Measurements from ENCODE around the gene GLIS1. TPM values are rescaled to one million over a fixed set of nuclear protein-coding genes. Genes with fewer than 3 reads are reported as not detected.

GLIS1 gene
- total and polyA plus RNA-seq, 5 donors from 2014 or later = not detected

DNA sequence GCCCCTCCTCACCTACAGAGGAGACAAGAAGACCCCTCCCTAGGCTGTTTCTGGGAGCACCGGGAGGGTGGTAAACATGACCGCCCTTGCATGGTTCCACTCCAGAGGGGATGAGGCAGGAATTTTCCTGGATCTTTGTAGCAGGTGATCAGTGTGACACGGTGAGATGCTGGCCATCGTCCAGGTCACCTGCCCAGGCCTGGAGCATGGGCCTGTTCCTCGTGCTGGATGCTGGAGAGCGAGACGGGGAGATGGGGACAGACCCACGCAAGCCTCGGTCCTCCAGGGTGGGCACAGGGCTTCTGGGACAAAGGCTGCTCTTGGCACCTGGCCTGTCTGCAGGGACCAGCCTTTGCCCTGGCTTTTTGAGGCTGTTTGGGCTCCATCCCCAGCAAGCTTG is 233.6 kb downstream of the GLIS1 start:
- Histone ChIP-seq H3K4me3 (ENCODE audit: low read depth, low read length) (no peak overlapping the region), H3K36me3 (ENCODE audit: control insufficient read depth, insufficient read depth, low read length) (no peaks in the 10 kb centered on the region), H3K4me1 (ENCODE audit: control insufficient read depth, insufficient read depth, low read length, poor library complexity, severe bottlenecking) (no peaks in the 10 kb centered on the region), H3K27me3 (ENCODE audit: control insufficient read depth, insufficient read depth, low read length) (no peaks in the 10 kb centered on the region), H3K27ac (ENCODE audit: insufficient read depth, low read length, poor library complexity, severe bottlenecking) (no peak overlapping the region), H3K9me3 (ENCODE audit: control insufficient read depth in 2 of 2, low read length in 2 of 2) (no peaks in the 10 kb centered on the region)
- DNase-seq (no peak), ATAC-seq (ENCODE audit: low read depth in 2 of 2) (no peak)
- no peaks in the 10 kb centered on the region for H3K9me3 Mint-ChIP-seq
- no peaks in the 10 kb centered on the region for H3K27me3 Mint-ChIP-seq
- no peak overlapping the region for H3K27ac Mint-ChIP-seq
- no peaks in the 10 kb centered on the region for H3K36me3 Mint-ChIP-seq
- H3K4me3 Mint-ChIP-seq = no peak overlapping the region
- H3K4me1 Mint-ChIP-seq = no peaks in the 10 kb centered on the region

DNA sequence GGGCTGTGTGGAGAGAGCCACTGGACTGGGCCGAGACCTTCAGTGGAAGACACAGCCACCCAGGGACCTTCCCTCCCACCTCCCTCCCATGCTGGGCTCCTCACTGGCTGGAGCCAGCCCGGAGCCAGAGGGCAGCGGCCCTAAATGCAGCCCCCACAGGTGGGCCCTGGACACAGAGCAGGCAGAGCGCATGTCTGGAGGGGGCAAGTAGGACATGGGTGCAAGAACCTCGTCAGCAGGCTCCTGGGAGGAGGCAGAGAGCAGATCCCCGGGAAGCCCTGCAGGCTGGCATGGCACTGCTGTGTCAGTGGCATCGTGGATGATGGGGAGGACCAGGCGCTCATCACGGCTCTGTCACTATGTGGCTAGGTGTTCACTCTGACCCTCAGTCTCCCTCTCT is 234.1 kb downstream of the GLIS1 start:
- DNase-seq = no peak
- ATAC-seq (ENCODE audit: low read depth in 2 of 2) = no peak
- H3K36me3 Mint-ChIP-seq = no peaks in the 10 kb centered on the region
- H3K4me1 ChIP-seq (ENCODE audit: control insufficient read depth, insufficient read depth, low read length, poor library complexity, severe bottlenecking) = no peaks in the 10 kb centered on the region
- no peak overlapping the region for H3K27ac ChIP-seq (ENCODE audit: insufficient read depth, low read length, poor library complexity, severe bottlenecking)
- H3K4me1 Mint-ChIP-seq = no peaks in the 10 kb centered on the region
- H3K9me3 ChIP-seq (ENCODE audit: control insufficient read depth in 2 of 2, low read length in 2 of 2) = no peaks in the 10 kb centered on the region
- H3K36me3 ChIP-seq (ENCODE audit: control insufficient read depth, insufficient read depth, low read length) = no peaks in the 10 kb centered on the region
- no peak overlapping the region for H3K4me3 Mint-ChIP-seq
- no peaks in the 10 kb centered on the region for H3K27me3 ChIP-seq (ENCODE audit: control insufficient read depth, insufficient read depth, low read length)
- no peak overlapping the region for H3K27ac Mint-ChIP-seq
- H3K9me3 Mint-ChIP-seq = no peaks in the 10 kb centered on the region
- no peak overlapping the region for H3K4me3 ChIP-seq (ENCODE audit: low read depth, low read length)
- H3K27me3 Mint-ChIP-seq = no peaks in the 10 kb centered on the region

DNA sequence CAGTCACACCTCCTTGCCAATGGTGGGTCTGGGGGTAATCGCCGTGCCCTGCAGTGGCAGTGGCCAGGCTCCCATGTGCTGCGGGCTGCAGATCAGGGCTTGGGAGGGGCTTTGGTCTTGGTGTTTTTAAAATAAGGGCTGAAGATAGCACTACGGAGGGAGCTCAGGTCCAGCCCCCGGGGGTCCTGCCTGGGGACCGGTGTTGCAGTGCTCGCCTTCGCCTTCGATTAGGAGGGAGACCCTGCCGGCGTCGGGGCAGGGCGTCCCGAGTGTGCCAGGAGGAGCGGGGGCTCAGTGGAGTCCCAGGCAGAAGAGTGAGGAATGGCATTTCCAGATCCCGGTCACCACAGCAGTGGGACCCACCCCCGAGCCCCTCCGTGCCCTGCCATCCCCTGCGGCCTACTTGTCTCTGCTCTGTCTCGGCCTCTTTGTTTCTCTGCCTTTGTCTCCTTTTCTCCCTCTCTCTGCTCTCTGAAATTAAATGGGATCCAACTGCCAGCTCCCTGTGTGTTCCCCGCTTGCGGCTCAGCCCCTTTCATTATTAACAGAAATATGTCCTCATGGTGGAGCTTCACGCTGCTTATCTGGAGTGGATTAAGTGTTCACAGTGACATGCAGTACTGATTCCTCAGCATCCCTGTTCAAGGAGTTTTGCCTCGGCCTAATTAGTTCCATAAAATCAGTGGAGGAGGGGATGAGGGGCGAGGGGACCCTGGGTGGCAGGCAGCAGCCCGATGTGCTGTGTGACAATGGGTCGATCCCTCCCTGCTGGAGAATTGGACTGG is 235.3 kb downstream of the GLIS1 start:
- no peak overlapping the region for H3K4me3 ChIP-seq (ENCODE audit: low read depth, low read length)
- no peak for DNase-seq
- no peaks in the 10 kb centered on the region for H3K36me3 Mint-ChIP-seq
- no peaks in the 10 kb centered on the region for H3K4me1 Mint-ChIP-seq
- no peak overlapping the region for H3K4me3 Mint-ChIP-seq
- H3K27me3 ChIP-seq (ENCODE audit: control insufficient read depth, insufficient read depth, low read length) = no peaks in the 10 kb centered on the region
- no peak overlapping the region for H3K27ac ChIP-seq (ENCODE audit: insufficient read depth, low read length, poor library complexity, severe bottlenecking)
- H3K27ac Mint-ChIP-seq = no peak overlapping the region
- no peaks in the 10 kb centered on the region for H3K4me1 ChIP-seq (ENCODE audit: control insufficient read depth, insufficient read depth, low read length, poor library complexity, severe bottlenecking)
- H3K36me3 ChIP-seq (ENCODE audit: control insufficient read depth, insufficient read depth, low read length) = no peaks in the 10 kb centered on the region
- H3K9me3 ChIP-seq (ENCODE audit: control insufficient read depth in 2 of 2, low read length in 2 of 2) = no peaks in the 10 kb centered on the region
- no peaks in the 10 kb centered on the region for H3K27me3 Mint-ChIP-seq
- ATAC-seq (ENCODE audit: low read depth in 2 of 2) = no peak
- H3K9me3 Mint-ChIP-seq = no peaks in the 10 kb centered on the region

DNA sequence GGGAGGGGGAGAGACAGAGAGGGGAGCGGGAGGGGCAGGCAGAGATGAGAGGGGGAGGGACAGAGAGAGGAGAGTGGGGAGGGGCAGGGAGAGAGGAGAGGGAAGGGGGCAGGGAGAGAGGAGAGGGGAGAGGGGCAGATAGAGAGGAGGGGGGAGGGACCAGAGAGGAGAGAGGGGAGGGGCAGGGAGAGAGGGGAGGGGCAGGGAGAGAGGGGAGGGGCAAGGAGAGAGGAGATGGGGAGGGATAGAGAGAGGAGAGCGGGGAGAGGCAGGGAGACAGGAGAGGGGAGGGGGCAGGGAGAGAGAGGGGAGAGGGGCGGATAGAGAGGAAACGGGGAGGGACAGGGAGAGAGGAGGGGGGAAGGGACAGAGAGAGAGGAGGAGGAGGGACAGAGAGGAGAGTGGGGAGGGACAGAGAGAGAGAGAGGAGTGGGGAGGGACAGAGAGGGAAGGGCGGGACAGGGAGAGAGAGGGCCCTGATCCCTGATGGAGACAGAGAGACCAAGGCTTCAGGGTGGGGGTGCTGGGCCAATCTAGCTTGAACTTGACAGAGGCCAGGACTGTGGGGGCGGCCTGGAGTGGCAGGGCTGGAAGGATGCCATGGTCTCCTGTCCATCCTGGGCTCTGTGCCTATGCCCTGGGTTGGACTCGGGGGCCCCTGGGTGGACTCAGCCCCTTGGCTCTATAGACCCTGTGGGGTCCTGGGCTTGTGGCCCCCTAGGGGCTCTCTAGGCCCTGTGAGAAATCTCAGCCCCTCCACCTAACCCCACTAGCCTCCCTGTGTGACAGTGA is 236.1 kb downstream of the GLIS1 start:
- H3K9me3 Mint-ChIP-seq = no peaks in the 10 kb centered on the region
- no peaks in the 10 kb centered on the region for H3K27me3 Mint-ChIP-seq
- H3K36me3 ChIP-seq (ENCODE audit: control insufficient read depth, insufficient read depth, low read length) = no peaks in the 10 kb centered on the region
- H3K4me1 ChIP-seq (ENCODE audit: control insufficient read depth, insufficient read depth, low read length, poor library complexity, severe bottlenecking) = no peaks in the 10 kb centered on the region
- DNase-seq = no peak
- no peaks in the 10 kb centered on the region for H3K4me1 Mint-ChIP-seq
- no peak overlapping the region for H3K27ac Mint-ChIP-seq
- no peak overlapping the region for H3K4me3 Mint-ChIP-seq
- no peak for ATAC-seq (ENCODE audit: low read depth in 2 of 2)
- H3K4me3 ChIP-seq (ENCODE audit: low read depth, low read length) = no peak overlapping the region
- H3K36me3 Mint-ChIP-seq = no peaks in the 10 kb centered on the region
- H3K27me3 ChIP-seq (ENCODE audit: control insufficient read depth, insufficient read depth, low read length) = no peaks in the 10 kb centered on the region
- H3K9me3 ChIP-seq (ENCODE audit: control insufficient read depth in 2 of 2, low read length in 2 of 2) = no peaks in the 10 kb centered on the region
- no peak overlapping the region for H3K27ac ChIP-seq (ENCODE audit: insufficient read depth, low read length, poor library complexity, severe bottlenecking)

DNA sequence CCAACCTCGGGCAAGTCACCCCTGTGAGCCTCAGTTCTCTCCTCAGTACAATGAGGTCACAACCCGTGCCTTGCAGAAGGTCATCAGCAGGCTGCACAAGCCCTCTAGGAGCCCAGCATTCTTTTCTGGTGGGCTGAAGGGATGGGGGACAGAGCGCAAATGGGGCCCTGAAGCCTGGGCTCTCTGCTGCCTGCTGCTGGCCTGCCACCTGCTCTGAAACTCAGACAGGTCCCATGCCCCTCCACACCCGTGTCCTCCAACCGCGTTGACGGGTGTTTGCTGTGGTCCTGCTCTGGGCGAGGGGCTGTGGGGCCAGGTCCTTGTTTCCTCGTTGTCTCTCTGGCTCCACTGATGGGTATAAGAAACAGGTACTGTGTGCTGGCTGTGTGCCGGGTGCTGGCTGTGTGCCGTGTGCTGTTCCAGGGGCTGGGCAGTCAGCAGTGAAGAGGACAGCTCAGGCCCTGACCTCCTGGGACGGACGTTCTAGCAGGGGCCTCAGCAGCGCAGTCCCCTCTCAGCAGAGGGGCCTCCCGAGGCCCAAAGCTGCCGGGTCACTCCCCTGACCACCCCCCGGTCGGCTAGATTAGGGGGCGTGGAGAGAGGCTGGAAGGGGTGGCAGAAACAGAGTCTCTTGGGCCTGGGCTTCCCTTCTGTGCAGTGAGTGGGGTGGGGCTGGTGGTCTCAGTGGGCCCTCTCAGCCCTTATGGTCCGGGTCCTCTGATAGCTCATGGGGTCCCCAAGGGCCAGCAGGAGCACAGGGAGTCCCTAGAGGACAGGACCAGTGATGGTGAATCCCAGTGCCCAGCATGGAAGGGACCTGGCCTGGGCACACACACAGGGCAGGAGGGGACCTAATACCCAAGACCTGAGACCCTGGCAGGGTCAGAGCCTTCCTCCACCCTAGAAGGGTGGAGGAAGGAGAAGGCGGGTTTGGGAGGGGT is 237.6 kb downstream of the GLIS1 start:
- H3K4me1 ChIP-seq (ENCODE audit: control insufficient read depth, insufficient read depth, low read length, poor library complexity, severe bottlenecking) = no peaks in the 10 kb centered on the region
- no peak overlapping the region for H3K4me3 ChIP-seq (ENCODE audit: low read depth, low read length)
- no peak overlapping the region for H3K4me3 Mint-ChIP-seq
- H3K36me3 ChIP-seq (ENCODE audit: control insufficient read depth, insufficient read depth, low read length) = no peaks in the 10 kb centered on the region
- ATAC-seq (ENCODE audit: low read depth in 2 of 2) (no peak), DNase-seq (no peak)
- no peak overlapping the region for H3K27ac Mint-ChIP-seq
- H3K27me3 Mint-ChIP-seq = no peaks in the 10 kb centered on the region
- no peaks in the 10 kb centered on the region for H3K9me3 Mint-ChIP-seq
- no peaks in the 10 kb centered on the region for H3K27me3 ChIP-seq (ENCODE audit: control insufficient read depth, insufficient read depth, low read length)
- H3K4me1 Mint-ChIP-seq = no peaks in the 10 kb centered on the region
- H3K27ac ChIP-seq (ENCODE audit: insufficient read depth, low read length, poor library complexity, severe bottlenecking) = no peak overlapping the region
- H3K9me3 ChIP-seq (ENCODE audit: control insufficient read depth in 2 of 2, low read length in 2 of 2) = no peaks in the 10 kb centered on the region
- H3K36me3 Mint-ChIP-seq = no peaks in the 10 kb centered on the region

DNA sequence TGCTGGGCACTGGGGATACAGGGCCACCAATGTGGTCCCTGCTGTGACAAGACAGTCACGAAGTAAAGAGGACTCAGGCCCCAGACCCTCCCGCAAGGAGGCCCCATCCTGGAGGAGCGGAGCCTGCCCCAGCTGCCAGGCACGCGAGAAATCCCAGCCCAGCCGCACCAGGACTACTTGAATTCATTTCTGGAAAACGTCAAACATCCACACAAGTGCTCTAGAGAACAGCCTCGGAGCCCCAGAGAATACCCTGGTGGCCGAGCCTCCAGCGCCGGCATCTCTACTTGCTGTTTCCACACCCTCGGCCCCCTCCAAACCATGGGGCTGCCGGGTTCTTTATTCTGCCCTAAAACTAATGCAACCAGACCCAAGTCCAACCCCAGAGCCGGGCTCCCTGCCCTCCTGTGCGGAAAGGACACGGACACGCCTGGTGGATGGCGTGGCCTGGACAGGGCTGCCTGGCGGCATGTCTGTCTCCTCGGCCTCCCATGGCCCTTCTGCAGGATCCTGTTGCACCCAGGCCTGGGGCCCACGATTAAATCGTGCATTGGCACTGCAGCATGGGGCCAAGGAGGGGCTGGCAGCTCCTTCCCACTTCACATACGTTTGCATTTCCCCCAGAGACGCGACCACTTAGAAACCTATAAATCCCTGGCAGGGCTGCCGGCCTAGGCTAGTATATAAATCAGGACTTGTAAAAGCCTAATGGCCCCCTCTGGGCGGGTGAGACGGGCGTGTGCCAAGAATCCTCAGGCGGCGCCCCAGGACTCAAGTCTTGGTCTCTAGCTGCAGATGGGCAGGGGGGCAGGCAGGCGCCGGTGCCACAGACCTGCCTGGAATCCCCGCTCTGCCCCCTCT is 238.5 kb downstream of the GLIS1 start:
- no peaks in the 10 kb centered on the region for H3K27me3 Mint-ChIP-seq
- H3K4me1 Mint-ChIP-seq = no peaks in the 10 kb centered on the region
- H3K9me3 Mint-ChIP-seq = no peaks in the 10 kb centered on the region
- Histone ChIP-seq H3K36me3 (ENCODE audit: control insufficient read depth, insufficient read depth, low read length) (no peaks in the 10 kb centered on the region), H3K4me3 (ENCODE audit: low read depth, low read length) (no peak overlapping the region), H3K27me3 (ENCODE audit: control insufficient read depth, insufficient read depth, low read length) (no peaks in the 10 kb centered on the region), H3K9me3 (ENCODE audit: control insufficient read depth in 2 of 2, low read length in 2 of 2) (no peaks in the 10 kb centered on the region), H3K4me1 (ENCODE audit: control insufficient read depth, insufficient read depth, low read length, poor library complexity, severe bottlenecking) (no peaks in the 10 kb centered on the region), H3K27ac (ENCODE audit: insufficient read depth, low read length, poor library complexity, severe bottlenecking) (no peak overlapping the region)
- H3K27ac Mint-ChIP-seq = no peak overlapping the region
- H3K4me3 Mint-ChIP-seq = no peak overlapping the region
- DNase-seq = no peak
- no peaks in the 10 kb centered on the region for H3K36me3 Mint-ChIP-seq
- no peak for ATAC-seq (ENCODE audit: low read depth in 2 of 2)
